GM23248 (cell line): Measurements from ENCODE around the gene PCDHGA1. TPM values are rescaled to one million over a fixed set of nuclear protein-coding genes. Genes with fewer than 3 reads are reported as not detected.

ENCODE experiments used
- DNase-seq: peaks from one replicate; pipeline ENCODE4 v3.0.0-alpha.2; 2015
- H2AFZ ChIP-seq: fragments of 200-600 bp; sonication (generic); 2 replicates; pipeline ENCODE4 v1.6.1; 2016; ENCODE audit warnings: antibody characterized with exemption
- H3F3A ChIP-seq: fragments of 200-600 bp; sonication (generic); 2 replicates; pipeline ENCODE4 v1.6.1; 2016; ENCODE audit warnings: mild to moderate bottlenecking, antibody characterized with exemption, mixed run types; ENCODE audit not compliant: insufficient read depth
- H3K27ac ChIP-seq: fragments of 200-600 bp; sonication (generic); 2 replicates; pipeline ENCODE4 v1.5.1; 2016; ENCODE audit warnings: mild to moderate bottlenecking
- H3K27me3 ChIP-seq: fragments of 200-600 bp; sonication (generic); replicated peaks from 2 replicates; pipeline ENCODE4 v1.6.1; 2016; ENCODE audit warnings: mild to moderate bottlenecking; ENCODE audit not compliant: insufficient read depth
- H3K36me3 ChIP-seq: fragments of 200-600 bp; sonication (generic); 2 replicates; pipeline ENCODE4 v1.6.1; 2016; ENCODE audit warnings: low read depth, mild to moderate bottlenecking
- H3K4me1 ChIP-seq: fragments of 200-600 bp; sonication (generic); 2 replicates; pipeline ENCODE4 v1.6.1; 2016; ENCODE audit warnings: mild to moderate bottlenecking; ENCODE audit not compliant: insufficient read depth
- H3K4me2 ChIP-seq: fragments of 200-600 bp; sonication (generic); one replicate; pipeline ENCODE4 v1.6.1; 2016; ENCODE audit warnings: mild to moderate bottlenecking; ENCODE audit not compliant: unreplicated experiment
- H3K4me3 ChIP-seq: fragments of 200-600 bp; sonication (generic); 2 replicates; pipeline ENCODE4 v1.5.1; 2016; ENCODE audit warnings: mild to moderate bottlenecking
- H3K79me2 ChIP-seq: fragments of 200-600 bp; sonication (generic); 2 replicates; pipeline ENCODE4 v1.6.1; 2016; ENCODE audit warnings: mild to moderate bottlenecking; ENCODE audit not compliant: insufficient read depth
- H3K9ac ChIP-seq: fragments of 200-600 bp; sonication (generic); 2 replicates; pipeline ENCODE4 v1.6.1; 2016; ENCODE audit warnings: mild to moderate bottlenecking
- H3K9me2 ChIP-seq: fragments of 200-600 bp; sonication (generic); 2 replicates; pipeline ENCODE4 v1.6.1; 2016; ENCODE audit warnings: mixed run types, mild to moderate bottlenecking, moderate library complexity; ENCODE audit not compliant: insufficient read depth
- H3K9me3 ChIP-seq: fragments of 200-600 bp; sonication (generic); one replicate; pipeline ENCODE4 v1.6.1; 2017; ENCODE audit warnings: low read depth
- H4K20me1 ChIP-seq: fragments of 200-600 bp; sonication (generic); 2 replicates; pipeline ENCODE4 v1.6.0; 2016; ENCODE audit not compliant: insufficient read depth
- EZH2 ChIP-seq: fragments of 200-600 bp; sonication (generic); IDR thresholded peaks from 2 replicates; pipeline ENCODE4 v1.6.1; 2018; ENCODE audit warnings: antibody characterized with exemption, mild to moderate bottlenecking; ENCODE audit not compliant: insufficient read depth, poor library complexity, severe bottlenecking
- EZH2phosphoT487 ChIP-seq: fragments of 200-600 bp; sonication (generic); IDR thresholded peaks from 2 replicates; pipeline ENCODE4 v1.6.1; 2018; ENCODE audit warnings: antibody characterized with exemption, moderate library complexity, mild to moderate bottlenecking, low read depth; ENCODE audit not compliant: insufficient read depth
- WGBS, 2 experiments: methylation state at CpG; one replicate each; pipeline ENCODE4 v1.1.6; 2015 to 2017; ENCODE audit warnings: low lambda C conversion rate in 2 of 2, low coverage in 1 of 2; ENCODE audit errors: missing lambda C conversion rate in 2 of 2; 5-methylcytosine and 5-hydroxymethylcytosine counted together
- in situ Hi-C: fragments of 300-500 bp; cut with MboI; formaldehyde crosslinking; loops from 2 replicates; pipeline ENCODE4 v1.15.0; 2020
- polyA plus RNA-seq: library from polyadenylated mRNA; unstranded; fragments of >200 nt; fragmentation: Nextera tagmentation; extraction: Ambion mirVana; gene quantifications from 2 replicates; pipeline ENCODE4 v1.2.1, GENCODE V29; 2016
- total RNA-seq: library from RNA; depleted of rRNA; stranded (reverse); fragments of >200 nt; shearing (Covaris generic); gene quantifications from 2 replicates; pipeline ENCODE4 v1.2.3, GENCODE V29; 2014

The PCDHGA1 gene
- total and polyA plus RNA-seq, 2 experiments from 2014 or later, result 0.63 to 1.8 TPM

- TF ChIP-seq EZH2phosphoT487 (no peak), EZH2 (no peak)
- H3K36me3 ChIP-seq, result no peaks in the 10 kb centered on the region
- H3K9me3 ChIP-seq, result no peaks in the 10 kb centered on the region
- in situ Hi-C loops, result no loop called here
- no peak for DNase-seq
- H3K4me3 ChIP-seq, result no peak overlapping the region
- no peak overlapping the region for H3K9ac ChIP-seq
- H3K4me1 ChIP-seq, result no peaks in the 10 kb centered on the region
- H3K27ac ChIP-seq, result no peak overlapping the region
- H2AFZ ChIP-seq, result no peak overlapping the region
- H4K20me1 ChIP-seq, result no peaks in the 10 kb centered on the region
- H3K9me2 ChIP-seq, result no peaks in the 10 kb centered on the region
- no peaks in the 10 kb centered on the region for H3F3A ChIP-seq
- H3K79me2 ChIP-seq, result no peaks in the 10 kb centered on the region
- no peak overlapping the region for H3K4me2 ChIP-seq
- WGBS, 2 experiments, result 39 to 49% methylated on average over 16 to 33 of the region's 36 CpGs
- H3K27me3 ChIP-seq, result no peaks in the 10 kb centered on the region
Measured at GRCh38 chr5:141351591-141351990, 21.3 kb downstream of the PCDHGA1 start.

GRCh38 chr5:141354900-141355469, 24.7 kb downstream of the PCDHGA1 start, which contains the start of gene PCDHGA4:
Gene PCDHGA4, plus strand, starts transcription at chr5:141355021. Its CDS starts 87 bp downstream, at chr5:141355108.
- 12 to 18% methylated on average over 29 of the region's 29 CpGs for WGBS, 2 experiments
- H3K36me3 ChIP-seq, result no peaks in the 10 kb centered on the region
- peak within 1 kb of the TSS; percentile 61 for H3K4me2 ChIP-seq
- no peaks in the 10 kb centered on the region for H3K4me1 ChIP-seq
- H3K79me2 ChIP-seq, result peaks cover 6% of the 10 kb centered on the region; the same call in 1 of the 2 replicates
- H3K4me3 ChIP-seq, result peak within 1 kb of the TSS; percentile 77
- H2AFZ ChIP-seq, result peak within 1 kb of the TSS; percentile 92
- peaks cover 3% of the 10 kb centered on the region for H3K9me3 ChIP-seq
- TF ChIP-seq EZH2 (no peak), EZH2phosphoT487 (no peak)
- peak; percentile 55 for DNase-seq
- no peaks in the 10 kb centered on the region for H3K27me3 ChIP-seq
- no peaks in the 10 kb centered on the region for H3K9me2 ChIP-seq
- H4K20me1 ChIP-seq, result no peaks in the 10 kb centered on the region
- peak within 1 kb of the TSS; percentile 81 for H3K9ac ChIP-seq
- H3K27ac ChIP-seq, result peak within 1 kb of the TSS; percentile 61
- no peaks in the 10 kb centered on the region for H3F3A ChIP-seq
- in situ Hi-C loops, result no loop called here

- WGBS, 2 experiments, result 52 to 57% methylated on average over 24 of the region's 24 CpGs
- Histone ChIP-seq H3K9ac (peak overlapping the region; percentile 81; the same call in 1 of the 2 replicates), H3K4me3 (peak overlapping the region; percentile 77), H3K36me3 (no peaks in the 10 kb centered on the region), H3F3A (no peaks in the 10 kb centered on the region), H3K4me1 (no peaks in the 10 kb centered on the region), H3K9me2 (no peaks in the 10 kb centered on the region), H3K27ac (no peak overlapping the region), H4K20me1 (no peaks in the 10 kb centered on the region), H3K79me2 (peaks cover 6% of the 10 kb centered on the region; the same call in 1 of the 2 replicates), H3K4me2 (peak overlapping the region; percentile 61), H3K27me3 (no peaks in the 10 kb centered on the region), H2AFZ (peak overlapping the region; percentile 92), H3K9me3 (peaks cover 3% of the 10 kb centered on the region)
- DNase-seq, result no peak
- in situ Hi-C loops, result no loop called here
- TF ChIP-seq EZH2 (no peak), EZH2phosphoT487 (no peak)
Measured at GRCh38 chr5:141355641-141356040, 25.3 kb downstream of the PCDHGA1 start.

- no peak for DNase-seq
- WGBS, 2 experiments, result 49% methylated on average over 5 of the region's 5 CpGs
- Histone ChIP-seq H3F3A (no peaks in the 10 kb centered on the region), H2AFZ (no peak overlapping the region), H3K79me2 (peaks cover 6% of the 10 kb centered on the region; the same call in 1 of the 2 replicates), H3K9me2 (no peaks in the 10 kb centered on the region), H3K4me1 (no peaks in the 10 kb centered on the region), H3K9ac (no peak overlapping the region), H3K9me3 (peaks cover 3% of the 10 kb centered on the region), H3K36me3 (no peaks in the 10 kb centered on the region), H3K27me3 (no peaks in the 10 kb centered on the region), H4K20me1 (no peaks in the 10 kb centered on the region), H3K4me3 (peak overlapping the region; percentile 77; the same call in 1 of the 2 replicates), H3K27ac (no peak overlapping the region), H3K4me2 (no peak overlapping the region)
- TF ChIP-seq EZH2phosphoT487 (no peak), EZH2 (no peak)
- in situ Hi-C loops, result no loop called here
Measured at GRCh38 chr5:141356133-141356532, 25.8 kb downstream of the PCDHGA1 start.
